ENCODE data around the gene PEX10. TPM values are rescaled to one million over a fixed set of nuclear protein-coding genes. Genes with fewer than 3 reads are reported as not detected.

Gene PEX10
- total and polyA plus RNA-seq, 2 experiments from 2014 or later: 34.2 to 37.5 TPM

DNA sequence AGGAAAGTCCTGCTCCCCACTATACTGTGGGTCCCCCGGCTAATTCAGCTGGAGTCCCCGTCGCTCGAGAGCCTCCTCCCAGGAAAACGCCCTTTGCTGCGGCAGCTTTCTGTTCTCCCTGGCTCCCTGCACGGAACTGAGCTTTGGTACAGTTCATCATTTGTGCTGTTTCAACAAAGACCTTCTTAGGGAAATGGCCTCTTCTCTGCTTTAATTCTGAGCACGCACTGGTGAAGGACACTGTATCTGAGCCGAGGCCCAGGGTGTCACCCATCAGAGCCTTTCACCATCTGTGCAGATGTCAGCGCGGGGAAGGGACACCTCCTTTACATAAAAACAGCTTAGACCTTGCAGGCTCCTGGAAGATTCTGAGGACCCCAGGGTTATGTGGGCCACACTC lies 13.5 kb upstream of the PEX10 start:
- H3K9me3 ChIP-seq (ENCODE audit: low read depth): peaks cover 2% of the 10 kb centered on the region
- TF ChIP-seq, protein P1, sequence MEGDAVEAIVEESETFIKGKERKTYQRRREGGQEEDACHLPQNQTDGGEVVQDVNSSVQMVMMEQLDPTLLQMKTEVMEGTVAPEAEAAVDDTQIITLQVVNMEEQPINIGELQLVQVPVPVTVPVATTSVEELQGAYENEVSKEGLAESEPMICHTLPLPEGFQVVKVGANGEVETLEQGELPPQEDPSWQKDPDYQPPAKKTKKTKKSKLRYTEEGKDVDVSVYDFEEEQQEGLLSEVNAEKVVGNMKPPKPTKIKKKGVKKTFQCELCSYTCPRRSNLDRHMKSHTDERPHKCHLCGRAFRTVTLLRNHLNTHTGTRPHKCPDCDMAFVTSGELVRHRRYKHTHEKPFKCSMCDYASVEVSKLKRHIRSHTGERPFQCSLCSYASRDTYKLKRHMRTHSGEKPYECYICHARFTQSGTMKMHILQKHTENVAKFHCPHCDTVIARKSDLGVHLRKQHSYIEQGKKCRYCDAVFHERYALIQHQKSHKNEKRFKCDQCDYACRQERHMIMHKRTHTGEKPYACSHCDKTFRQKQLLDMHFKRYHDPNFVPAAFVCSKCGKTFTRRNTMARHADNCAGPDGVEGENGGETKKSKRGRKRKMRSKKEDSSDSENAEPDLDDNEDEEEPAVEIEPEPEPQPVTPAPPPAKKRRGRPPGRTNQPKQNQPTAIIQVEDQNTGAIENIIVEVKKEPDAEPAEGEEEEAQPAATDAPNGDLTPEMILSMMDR (IDR thresholded peaks at IDR 0.05; ENCODE audit: low read depth, low read length): no peak
- no peak overlapping the region for H3K4me3 ChIP-seq
- no peak for DNase-seq (ENCODE audit: low read depth in 1 of 2, low spot score in 1 of 2)
- no peaks in the 10 kb centered on the region for H3K36me3 ChIP-seq
- no peaks in the 10 kb centered on the region for H3K27me3 ChIP-seq
- no peak overlapping the region for H3K27ac ChIP-seq
- no peaks in the 10 kb centered on the region for H3K4me1 ChIP-seq (ENCODE audit: low read depth)

DNA sequence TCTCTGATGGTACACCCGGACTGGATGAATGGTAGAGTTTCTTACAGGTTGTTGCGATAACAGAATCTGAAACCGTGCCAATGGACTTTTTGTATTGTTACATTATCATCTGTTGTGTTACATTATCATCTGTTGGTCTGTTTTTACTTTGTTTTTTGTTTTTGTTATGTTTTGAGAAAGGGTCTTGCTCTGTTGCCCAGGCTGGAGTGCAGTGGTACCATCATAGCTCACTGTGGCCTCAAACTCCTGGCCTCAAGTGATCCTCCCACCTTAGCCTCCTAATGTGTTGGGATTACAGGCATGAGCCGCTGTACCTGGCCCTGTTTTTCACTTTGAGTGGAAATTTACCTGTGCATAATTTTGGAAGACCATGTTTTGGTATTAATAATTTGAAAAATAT lies 10.2 kb upstream of the PEX10 start:
- TF ChIP-seq, protein P1 (IDR thresholded peaks at IDR 0.05; ENCODE audit: low read depth, low read length): no peak
- peaks cover 2% of the 10 kb centered on the region for H3K9me3 ChIP-seq (ENCODE audit: low read depth)
- no peaks in the 10 kb centered on the region for H3K36me3 ChIP-seq
- no peak overlapping the region for H3K4me3 ChIP-seq
- DNase-seq (ENCODE audit: low read depth in 1 of 2, low spot score in 1 of 2): no peak
- no peak overlapping the region for H3K27ac ChIP-seq
- no peaks in the 10 kb centered on the region for H3K4me1 ChIP-seq (ENCODE audit: low read depth)
- H3K27me3 ChIP-seq: no peaks in the 10 kb centered on the region

DNA sequence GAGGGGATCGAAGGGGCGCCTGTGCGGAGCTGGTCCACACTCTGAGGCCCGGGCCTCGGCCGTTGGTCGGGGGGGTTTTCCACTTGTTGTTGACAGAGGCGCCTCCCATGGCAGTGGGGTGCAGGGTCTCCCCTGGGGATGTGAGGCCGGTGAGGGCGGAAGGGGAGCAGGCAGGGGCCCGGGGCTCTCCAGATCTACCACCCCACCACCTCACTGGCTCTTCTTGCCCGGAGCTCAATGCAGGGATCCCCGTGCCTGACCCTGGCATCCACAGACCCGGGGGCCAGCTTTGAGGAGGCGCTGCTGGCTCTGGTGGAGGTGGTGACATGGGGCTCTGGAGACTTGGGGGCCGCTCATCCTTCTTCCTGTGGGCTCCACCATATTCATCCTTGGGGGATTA lies 7.1 kb upstream of the PEX10 start:
- H3K9me3 ChIP-seq (ENCODE audit: low read depth): peaks cover 2% of the 10 kb centered on the region
- no peak overlapping the region for H3K4me3 ChIP-seq
- H3K27ac ChIP-seq: no peak overlapping the region
- H3K27me3 ChIP-seq: no peaks in the 10 kb centered on the region
- H3K36me3 ChIP-seq: no peaks in the 10 kb centered on the region
- TF ChIP-seq, protein P1 (IDR thresholded peaks at IDR 0.05; ENCODE audit: low read depth, low read length): no peak
- H3K4me1 ChIP-seq (ENCODE audit: low read depth): no peaks in the 10 kb centered on the region
- DNase-seq (ENCODE audit: low read depth in 1 of 2, low spot score in 1 of 2): no peak

DNA sequence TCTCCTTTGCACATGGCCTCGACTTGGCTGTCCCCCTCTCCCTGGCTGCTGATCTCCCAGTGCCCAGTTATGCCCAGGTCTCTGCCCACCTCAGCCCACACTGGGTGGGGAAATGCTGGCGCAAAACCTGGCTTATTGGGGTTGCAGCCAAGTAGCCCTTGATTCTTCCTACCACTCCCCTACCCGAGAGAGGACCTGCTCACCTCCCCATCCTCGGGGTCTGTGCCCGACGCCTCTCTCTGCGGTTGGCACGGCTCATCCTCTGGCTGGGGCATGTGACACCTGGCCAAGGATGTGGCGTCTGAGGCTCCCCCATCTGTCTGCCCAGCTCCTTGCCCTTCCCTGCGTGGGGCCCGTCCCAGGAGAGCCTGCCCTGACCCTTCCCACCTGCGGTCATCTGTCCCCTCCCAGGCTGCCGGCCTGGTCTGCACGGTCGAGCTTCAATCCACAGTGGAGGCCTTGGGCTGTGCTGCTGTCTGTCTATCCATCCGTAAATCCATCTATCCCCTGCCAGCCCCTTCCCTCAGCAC lies 6.5 kb upstream of the PEX10 start:
- Histone ChIP-seq H3K4me3 (no peak overlapping the region), H3K27me3 (no peaks in the 10 kb centered on the region), H3K4me1 (ENCODE audit: low read depth) (peaks cover 3% of the 10 kb centered on the region), H3K9me3 (ENCODE audit: low read depth) (peaks cover 2% of the 10 kb centered on the region), H3K36me3 (no peaks in the 10 kb centered on the region), H3K27ac (no peak overlapping the region)
- DNase-seq (ENCODE audit: low read depth in 1 of 2, low spot score in 1 of 2): no peak
- TF ChIP-seq, protein P1 (IDR thresholded peaks at IDR 0.05; ENCODE audit: low read depth, low read length): no peak

DNA sequence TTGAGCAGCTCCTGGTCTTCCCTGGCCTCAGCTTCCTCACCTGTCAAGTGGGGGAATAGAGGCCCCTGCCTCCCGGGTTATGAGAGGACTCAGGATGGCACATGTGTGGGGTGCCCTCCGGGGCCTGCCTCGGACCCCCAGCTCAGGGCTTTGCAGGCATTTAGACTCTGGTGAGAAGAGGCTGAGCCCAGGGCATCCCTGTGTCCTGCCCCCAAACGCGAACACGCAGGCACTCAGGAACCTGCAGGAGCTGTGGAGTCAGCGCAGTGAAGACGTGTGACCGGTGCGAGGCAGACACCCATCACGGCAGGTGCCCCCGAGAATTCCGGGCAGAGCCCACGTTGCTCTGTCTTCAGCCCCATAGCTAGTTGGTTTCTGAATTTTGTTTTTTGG lies 5.5 kb upstream of the PEX10 start:
- no peak for DNase-seq (ENCODE audit: low read depth in 1 of 2, low spot score in 1 of 2)
- no peaks in the 10 kb centered on the region for H3K9me3 ChIP-seq (ENCODE audit: low read depth)
- no peaks in the 10 kb centered on the region for H3K36me3 ChIP-seq
- H3K4me3 ChIP-seq: no peak overlapping the region
- H3K27ac ChIP-seq: no peak overlapping the region
- peaks cover 8% of the 10 kb centered on the region for H3K4me1 ChIP-seq (ENCODE audit: low read depth)
- no peaks in the 10 kb centered on the region for H3K27me3 ChIP-seq
- TF ChIP-seq, protein P1 (IDR thresholded peaks at IDR 0.05; ENCODE audit: low read depth, low read length): no peak

All from cardiac muscle cell (in vitro differentiated cells and primary cell).